ENCODE measurements around the gene HHIP. TPM values are rescaled to one million over a fixed set of nuclear protein-coding genes. Genes with fewer than 3 reads are reported as not detected.

HHIP gene
- total RNA-seq, 1 donor: not detected

GRCh38 chr4:144648042-144648441 lies 2.1 kb downstream of the HHIP start:
- Histone ChIP-seq H3K9me3 (ENCODE audit: low read depth, low read length) (no peaks in the 10 kb centered on the region), H3K4me3 (ENCODE audit: low read length) (no peak overlapping the region), H3K27me3 (ENCODE audit: insufficient read depth, low read length) (peaks cover 50% of the 10 kb centered on the region), H3K4me1 (ENCODE audit: insufficient read depth, low read length) (peaks cover 8% of the 10 kb centered on the region)

- Histone ChIP-seq H3K27me3 (ENCODE audit: insufficient read depth, low read length) (peaks cover 43% of the 10 kb centered on the region), H3K4me3 (ENCODE audit: low read length) (no peak overlapping the region), H3K4me1 (ENCODE audit: insufficient read depth, low read length) (peaks cover 8% of the 10 kb centered on the region), H3K9me3 (ENCODE audit: low read depth, low read length) (no peaks in the 10 kb centered on the region)
These were observed 3.7 kb downstream of the HHIP start for GRCh38 chr4:144649646-144650045.

- no peak overlapping the region for H3K4me3 ChIP-seq (ENCODE audit: low read length)
- peaks cover 8% of the 10 kb centered on the region for H3K4me1 ChIP-seq (ENCODE audit: insufficient read depth, low read length)
- peaks cover 38% of the 10 kb centered on the region for H3K27me3 ChIP-seq (ENCODE audit: insufficient read depth, low read length)
- H3K9me3 ChIP-seq (ENCODE audit: low read depth, low read length): no peaks in the 10 kb centered on the region
These were observed 4.5 kb downstream of the HHIP start for GRCh38 chr4:144650311-144651005.

GRCh38 chr4:144653781-144654545 lies 8.0 kb downstream of the HHIP start:
- H3K27me3 ChIP-seq (ENCODE audit: insufficient read depth, low read length): peaks cover 9% of the 10 kb centered on the region
- no peaks in the 10 kb centered on the region for H3K4me1 ChIP-seq (ENCODE audit: insufficient read depth, low read length)
- H3K4me3 ChIP-seq (ENCODE audit: low read length): no peak overlapping the region
- H3K9me3 ChIP-seq (ENCODE audit: low read depth, low read length): no peaks in the 10 kb centered on the region

- Histone ChIP-seq H3K4me1 (ENCODE audit: insufficient read depth, low read length) (no peaks in the 10 kb centered on the region), H3K4me3 (ENCODE audit: low read length) (no peak overlapping the region), H3K9me3 (ENCODE audit: low read depth, low read length) (no peaks in the 10 kb centered on the region), H3K27me3 (ENCODE audit: insufficient read depth, low read length) (no peaks in the 10 kb centered on the region)
These were observed 9.5 kb downstream of the HHIP start for GRCh38 chr4:144655491-144655890.

- Histone ChIP-seq H3K4me3 (ENCODE audit: low read length) (no peak overlapping the region), H3K9me3 (ENCODE audit: low read depth, low read length) (no peaks in the 10 kb centered on the region), H3K4me1 (ENCODE audit: insufficient read depth, low read length) (no peaks in the 10 kb centered on the region)
These were observed 10.9 kb downstream of the HHIP start for GRCh38 chr4:144656850-144657249.

GRCh38 chr4:144658015-144658567 lies 12.1 kb downstream of the HHIP start:
- Histone ChIP-seq H3K4me1 (ENCODE audit: insufficient read depth, low read length) (no peaks in the 10 kb centered on the region), H3K9me3 (ENCODE audit: low read depth, low read length) (no peaks in the 10 kb centered on the region), H3K4me3 (ENCODE audit: low read length) (no peak overlapping the region), H3K27me3 (ENCODE audit: insufficient read depth, low read length) (no peaks in the 10 kb centered on the region)

More at GRCh38 chr4:144656850-144657249, 10.9 kb downstream of the HHIP start:
- H3K27me3 ChIP-seq (ENCODE audit: insufficient read depth, low read length): no peaks in the 10 kb centered on the region

- Histone ChIP-seq H3K9me3 (ENCODE audit: low read depth, low read length) (no peaks in the 10 kb centered on the region), H3K27me3 (ENCODE audit: insufficient read depth, low read length) (no peaks in the 10 kb centered on the region), H3K4me1 (ENCODE audit: insufficient read depth, low read length) (no peaks in the 10 kb centered on the region), H3K4me3 (ENCODE audit: low read length) (no peak overlapping the region)
These were observed 12.9 kb downstream of the HHIP start for GRCh38 chr4:144658903-144659302.

- Histone ChIP-seq H3K4me1 (ENCODE audit: insufficient read depth, low read length) (no peaks in the 10 kb centered on the region), H3K4me3 (ENCODE audit: low read length) (no peak overlapping the region), H3K9me3 (ENCODE audit: low read depth, low read length) (no peaks in the 10 kb centered on the region), H3K27me3 (ENCODE audit: insufficient read depth, low read length) (no peaks in the 10 kb centered on the region)
These were observed 13.5 kb downstream of the HHIP start for GRCh38 chr4:144659447-144659846.

- H3K27me3 ChIP-seq (ENCODE audit: insufficient read depth, low read length): no peaks in the 10 kb centered on the region
- no peaks in the 10 kb centered on the region for H3K9me3 ChIP-seq (ENCODE audit: low read depth, low read length)
- no peak overlapping the region for H3K4me3 ChIP-seq (ENCODE audit: low read length)
- no peaks in the 10 kb centered on the region for H3K4me1 ChIP-seq (ENCODE audit: insufficient read depth, low read length)
These were observed 18.0 kb downstream of the HHIP start for GRCh38 chr4:144663834-144664475.

GRCh38 chr4:144666539-144667175 lies 20.7 kb downstream of the HHIP start:
- Histone ChIP-seq H3K9me3 (ENCODE audit: low read depth, low read length) (no peaks in the 10 kb centered on the region), H3K4me3 (ENCODE audit: low read length) (no peak overlapping the region), H3K4me1 (ENCODE audit: insufficient read depth, low read length) (no peaks in the 10 kb centered on the region), H3K27me3 (ENCODE audit: insufficient read depth, low read length) (no peaks in the 10 kb centered on the region)

- H3K9me3 ChIP-seq (ENCODE audit: low read depth, low read length): no peaks in the 10 kb centered on the region
- no peaks in the 10 kb centered on the region for H3K27me3 ChIP-seq (ENCODE audit: insufficient read depth, low read length)
- no peak overlapping the region for H3K4me3 ChIP-seq (ENCODE audit: low read length)
- H3K4me1 ChIP-seq (ENCODE audit: insufficient read depth, low read length): no peaks in the 10 kb centered on the region
These were observed 21.5 kb downstream of the HHIP start for GRCh38 chr4:144667500-144667899.

- Histone ChIP-seq H3K9me3 (ENCODE audit: low read depth, low read length) (no peaks in the 10 kb centered on the region), H3K27me3 (ENCODE audit: insufficient read depth, low read length) (no peaks in the 10 kb centered on the region), H3K4me1 (ENCODE audit: insufficient read depth, low read length) (no peaks in the 10 kb centered on the region), H3K4me3 (ENCODE audit: low read length) (no peak overlapping the region)
These were observed 24.8 kb downstream of the HHIP start for GRCh38 chr4:144670776-144671175.

- no peaks in the 10 kb centered on the region for H3K9me3 ChIP-seq (ENCODE audit: low read depth, low read length)
- no peaks in the 10 kb centered on the region for H3K27me3 ChIP-seq (ENCODE audit: insufficient read depth, low read length)
- no peaks in the 10 kb centered on the region for H3K4me1 ChIP-seq (ENCODE audit: insufficient read depth, low read length)
- H3K4me3 ChIP-seq (ENCODE audit: low read length): no peak overlapping the region
These were observed 28.8 kb downstream of the HHIP start for GRCh38 chr4:144674711-144675110.

GRCh38 chr4:144681806-144682205 lies 35.9 kb downstream of the HHIP start:
- Histone ChIP-seq H3K4me3 (ENCODE audit: low read length) (no peak overlapping the region), H3K27me3 (ENCODE audit: insufficient read depth, low read length) (no peaks in the 10 kb centered on the region), H3K4me1 (ENCODE audit: insufficient read depth, low read length) (no peaks in the 10 kb centered on the region), H3K9me3 (ENCODE audit: low read depth, low read length) (no peaks in the 10 kb centered on the region)

Measured in mononuclear cell (primary cell).